KG1 (cell line): ENCODE data around the gene SRL.
"Not testable (repeated sequence)": the region's sequence is repeated elsewhere in the genome, so short reads cannot be mapped to it uniquely, and the experiment has no call there.

Source experiments
- DNase-seq: peaks from one replicate; lab custom pipeline; 2025; lab: John Stamatoyannopoulos, UW

SRL gene

GRCh38 chr16:4159726-4160125 is 82.2 kb downstream of the SRL start:
- DNase-seq, result no peak

GRCh38 chr16:4158143-4159093 is 83.5 kb downstream of the SRL start:
- DNase-seq, result no peak

GRCh38 chr16:4157376-4157825 is 84.5 kb downstream of the SRL start:
- no peak for DNase-seq

- DNase-seq, result not testable (repeated sequence)
Measured at GRCh38 chr16:4156503-4156902, 85.4 kb downstream of the SRL start.

GRCh38 chr16:4153364-4153763 is 88.5 kb downstream of the SRL start:
- not testable (repeated sequence) for DNase-seq

- no peak for DNase-seq
Measured at GRCh38 chr16:4152267-4152666, 89.6 kb downstream of the SRL start.

- DNase-seq, result no peak
Measured at GRCh38 chr16:4147236-4147635, 94.6 kb downstream of the SRL start.

GRCh38 chr16:4142268-4142667 is 99.6 kb downstream of the SRL start:
- DNase-seq, result no peak

GRCh38 chr16:4141604-4142003 is 100.3 kb downstream of the SRL start:
- DNase-seq, result no peak

- no peak for DNase-seq
Measured at GRCh38 chr16:4140652-4141051, 101.2 kb downstream of the SRL start.

GRCh38 chr16:4139968-4140367 is 101.9 kb downstream of the SRL start:
- no peak for DNase-seq
